Measurements from ENCODE around the gene PYGB. TPM values are rescaled to one million over a fixed set of nuclear protein-coding genes. Genes with fewer than 3 reads are reported as not detected.

Gene PYGB
- total RNA-seq, 1 experiment from 2014 or later, result 435 TPM

DNA sequence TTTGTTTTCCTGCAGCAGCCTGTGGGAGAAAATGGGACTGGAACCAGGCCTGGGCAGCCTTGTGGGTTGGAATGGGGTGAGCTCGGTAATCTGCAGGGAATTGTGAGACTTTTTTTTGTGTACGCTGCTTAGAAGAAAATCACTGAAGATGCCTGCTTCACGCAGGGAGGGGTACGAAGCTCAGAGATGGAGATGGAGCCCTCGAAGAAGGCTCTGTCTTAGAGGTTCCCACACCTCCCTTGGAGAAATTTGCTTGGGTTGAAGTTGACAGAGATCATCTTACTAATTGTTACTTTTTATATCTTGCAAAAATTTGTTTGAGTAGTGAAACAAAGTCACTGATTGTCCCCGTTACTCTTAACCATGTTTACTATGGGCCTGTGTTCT is 894 bp downstream of the PYGB start:
- H3K4me1 Mint-ChIP-seq (ENCODE audit: insufficient read depth, unreplicated experiment), result peaks cover 38% of the 10 kb centered on the region
- intact Hi-C loops (cut with micrococcal nuclease), result loop anchor here (10.0 kb wide), 1 partner anchor 184 kb away; no protein-coding TSS in a partner anchor
- peak overlapping the region; percentile 93 for H3K4me3 Mint-ChIP-seq (ENCODE audit: unreplicated experiment)
- peak overlapping the region; percentile 77 for H3K27ac Mint-ChIP-seq (ENCODE audit: low read depth, unreplicated experiment)
- H3K27me3 Mint-ChIP-seq (ENCODE audit: insufficient read depth, unreplicated experiment), result no peaks in the 10 kb centered on the region
- CTCF ChIA-PET, result interaction anchor here (0.6 to 6.5 kb wide), 12 partner anchors 11 to 254 kb away, joined by 3 to 92 read pairs (median 4); no protein-coding TSS in a partner anchor
- DNase-seq (ENCODE audit: unreplicated experiment), result no peak
- POLR2A ChIA-PET, result interaction anchor here (0.8 to 15.4 kb wide), 24 partner anchors 7 to 256 kb away, joined by 3 to 517 read pairs (median 16); partner anchors contain the start of genes ABHD12, APMAP, ENTPD6 and GINS1
- BruUV-seq (replicated peaks), result no TSS peak
- H3K36me3 Mint-ChIP-seq (ENCODE audit: insufficient read depth, unreplicated experiment), result peaks cover 42% of the 10 kb centered on the region
- TF ChIP-seq, protein P1, sequence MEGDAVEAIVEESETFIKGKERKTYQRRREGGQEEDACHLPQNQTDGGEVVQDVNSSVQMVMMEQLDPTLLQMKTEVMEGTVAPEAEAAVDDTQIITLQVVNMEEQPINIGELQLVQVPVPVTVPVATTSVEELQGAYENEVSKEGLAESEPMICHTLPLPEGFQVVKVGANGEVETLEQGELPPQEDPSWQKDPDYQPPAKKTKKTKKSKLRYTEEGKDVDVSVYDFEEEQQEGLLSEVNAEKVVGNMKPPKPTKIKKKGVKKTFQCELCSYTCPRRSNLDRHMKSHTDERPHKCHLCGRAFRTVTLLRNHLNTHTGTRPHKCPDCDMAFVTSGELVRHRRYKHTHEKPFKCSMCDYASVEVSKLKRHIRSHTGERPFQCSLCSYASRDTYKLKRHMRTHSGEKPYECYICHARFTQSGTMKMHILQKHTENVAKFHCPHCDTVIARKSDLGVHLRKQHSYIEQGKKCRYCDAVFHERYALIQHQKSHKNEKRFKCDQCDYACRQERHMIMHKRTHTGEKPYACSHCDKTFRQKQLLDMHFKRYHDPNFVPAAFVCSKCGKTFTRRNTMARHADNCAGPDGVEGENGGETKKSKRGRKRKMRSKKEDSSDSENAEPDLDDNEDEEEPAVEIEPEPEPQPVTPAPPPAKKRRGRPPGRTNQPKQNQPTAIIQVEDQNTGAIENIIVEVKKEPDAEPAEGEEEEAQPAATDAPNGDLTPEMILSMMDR (IDR thresholded peaks at IDR 0.05; ENCODE audit: unreplicated experiment), result no peak
- H3K9me3 Mint-ChIP-seq (ENCODE audit: unreplicated experiment), result no peaks in the 10 kb centered on the region

DNA sequence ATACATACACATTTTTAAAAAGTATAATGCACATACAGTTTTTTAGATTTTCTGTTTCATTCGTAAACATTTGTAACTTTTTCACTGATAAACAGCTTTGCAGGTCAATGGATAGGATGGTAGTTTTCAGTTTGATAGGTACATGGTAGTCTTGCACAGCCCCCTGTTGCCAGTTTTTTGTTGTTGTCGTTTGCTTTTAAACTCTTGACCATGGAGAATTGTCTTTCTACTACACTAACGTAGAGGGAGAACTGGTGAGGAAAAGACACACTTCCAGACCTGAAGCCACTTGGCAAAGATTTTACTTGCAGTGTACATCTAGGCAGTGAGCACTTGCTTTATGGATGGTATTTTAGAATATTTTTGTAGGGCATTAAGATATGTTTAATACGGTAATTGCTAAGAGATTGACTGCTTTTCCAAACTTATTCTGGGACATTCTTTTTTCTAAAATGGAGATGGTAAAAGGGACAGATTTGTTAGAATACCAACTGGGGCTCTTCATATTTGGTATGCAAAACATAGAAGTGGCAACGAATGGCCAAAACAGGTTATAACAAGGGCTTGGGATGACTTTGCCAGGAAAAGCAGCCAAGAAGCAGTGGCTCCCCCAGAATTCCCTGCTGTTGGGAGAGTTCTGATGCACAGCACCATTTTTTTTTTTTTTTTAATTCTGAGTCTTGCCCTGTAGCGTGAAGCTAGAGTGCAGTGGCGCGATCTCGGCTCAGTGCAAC is 1.5 kb downstream of the PYGB start:
- no peaks in the 10 kb centered on the region for H3K9me3 Mint-ChIP-seq (ENCODE audit: unreplicated experiment)
- intact Hi-C loops (cut with micrococcal nuclease), result loop anchor here (10.0 kb wide), 1 partner anchor 185 kb away; no protein-coding TSS in a partner anchor
- POLR2A ChIA-PET, result interaction anchor here (0.8 to 15.4 kb wide), 25 partner anchors 7 to 256 kb away, joined by 3 to 517 read pairs (median 16); partner anchors contain the start of genes ABHD12, APMAP, ENTPD6 and GINS1
- BruUV-seq (replicated peaks), result TSS peak; percentile 38
- H3K36me3 Mint-ChIP-seq (ENCODE audit: insufficient read depth, unreplicated experiment), result peaks cover 48% of the 10 kb centered on the region
- peak overlapping the region; percentile 77 for H3K27ac Mint-ChIP-seq (ENCODE audit: low read depth, unreplicated experiment)
- H3K27me3 Mint-ChIP-seq (ENCODE audit: insufficient read depth, unreplicated experiment), result no peaks in the 10 kb centered on the region
- TF ChIP-seq, protein P1 (IDR thresholded peaks at IDR 0.05; ENCODE audit: unreplicated experiment), result no peak
- H3K4me3 Mint-ChIP-seq (ENCODE audit: unreplicated experiment), result peak overlapping the region; percentile 93
- CTCF ChIA-PET, result interaction anchor here (0.6 to 6.5 kb wide), 16 partner anchors 12 to 256 kb away, joined by 3 to 92 read pairs (median 4); no protein-coding TSS in a partner anchor
- peak; percentile 56 for DNase-seq (ENCODE audit: unreplicated experiment)
- H3K4me1 Mint-ChIP-seq (ENCODE audit: insufficient read depth, unreplicated experiment), result peaks cover 42% of the 10 kb centered on the region

DNA sequence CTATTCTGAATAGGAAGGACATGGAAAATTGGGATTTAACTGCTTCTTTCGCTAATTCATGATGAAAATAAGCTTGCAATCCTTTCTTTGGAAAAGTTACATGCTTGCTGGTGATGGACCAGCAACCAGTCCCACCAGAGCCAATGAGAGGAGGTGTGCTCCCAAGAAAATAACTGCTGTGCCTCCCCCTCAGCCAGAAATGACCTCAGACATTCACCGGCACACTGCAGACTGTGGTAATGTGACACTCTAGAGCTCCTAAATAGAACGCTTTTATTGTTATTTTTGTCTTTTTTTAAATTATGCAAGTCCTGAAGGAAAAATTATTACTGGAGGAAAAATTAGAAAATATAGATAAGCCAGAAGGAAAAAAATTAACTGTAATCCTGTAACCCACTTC is 2.6 kb downstream of the PYGB start:
- peak; percentile 56 for DNase-seq (ENCODE audit: unreplicated experiment)
- H3K36me3 Mint-ChIP-seq (ENCODE audit: insufficient read depth, unreplicated experiment), result peaks cover 59% of the 10 kb centered on the region
- peaks cover 41% of the 10 kb centered on the region for H3K4me1 Mint-ChIP-seq (ENCODE audit: insufficient read depth, unreplicated experiment)
- H3K4me3 Mint-ChIP-seq (ENCODE audit: unreplicated experiment), result peak overlapping the region; percentile 93
- ChIA-PET POLR2A (interaction anchor here (0.7 to 15.4 kb wide), 22 partner anchors 11 to 1835 kb away, joined by 3 to 517 read pairs (median 13); partner anchors contain the start of genes ABHD12, APMAP, ENTPD6 and GINS1), CTCF (interaction anchor here (0.6 to 6.5 kb wide), 14 partner anchors 15 to 1625 kb away, joined by 3 to 92 read pairs (median 4); no protein-coding TSS in a partner anchor)
- no peaks in the 10 kb centered on the region for H3K27me3 Mint-ChIP-seq (ENCODE audit: insufficient read depth, unreplicated experiment)
- peak overlapping the region; percentile 77 for H3K27ac Mint-ChIP-seq (ENCODE audit: low read depth, unreplicated experiment)
- TF ChIP-seq, protein P1 (IDR thresholded peaks at IDR 0.05; ENCODE audit: unreplicated experiment), result no peak
- no TSS peak for BruUV-seq (replicated peaks)
- no peaks in the 10 kb centered on the region for H3K9me3 Mint-ChIP-seq (ENCODE audit: unreplicated experiment)
- intact Hi-C loops (cut with micrococcal nuclease), result loop anchor here (5.0 kb wide), 1 partner anchor 147 kb away; no protein-coding TSS in a partner anchor

DNA sequence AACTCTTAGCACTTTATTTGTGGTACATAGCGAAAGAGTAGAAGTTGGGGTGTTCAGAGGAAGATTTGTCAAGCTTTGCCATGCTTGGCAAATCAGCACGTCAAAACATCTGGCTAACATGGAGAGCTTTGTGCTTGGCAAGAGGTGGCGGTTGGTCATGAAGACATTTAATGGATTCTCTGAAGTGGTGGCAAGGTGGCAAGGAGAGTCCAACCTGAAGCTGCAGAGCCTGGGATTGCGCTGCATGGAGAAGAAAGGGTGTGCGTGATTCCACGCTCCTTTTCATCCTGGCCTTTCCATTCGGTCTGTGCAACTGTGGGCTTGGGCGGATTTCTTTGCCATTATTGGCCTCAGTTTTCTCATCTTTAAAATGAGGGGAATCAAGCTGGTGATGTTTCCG is 3.1 kb downstream of the PYGB start:
- intact Hi-C loops (cut with micrococcal nuclease), result loop anchor here (5.0 kb wide), 1 partner anchor 146 kb away; no protein-coding TSS in a partner anchor
- Mint-ChIP-seq H3K4me3 (ENCODE audit: unreplicated experiment) (peak overlapping the region; percentile 93), H3K4me1 (ENCODE audit: insufficient read depth, unreplicated experiment) (peaks cover 38% of the 10 kb centered on the region)

More for the DNA sequence above, 3.1 kb downstream of the PYGB start:
- DNase-seq (ENCODE audit: unreplicated experiment), result no peak
- peaks cover 64% of the 10 kb centered on the region for H3K36me3 Mint-ChIP-seq (ENCODE audit: insufficient read depth, unreplicated experiment)
- TF ChIP-seq, protein P1 (IDR thresholded peaks at IDR 0.05; ENCODE audit: unreplicated experiment), result no peak
- no peaks in the 10 kb centered on the region for H3K27me3 Mint-ChIP-seq (ENCODE audit: insufficient read depth, unreplicated experiment)
- CTCF ChIA-PET, result interaction anchor here (0.6 to 6.5 kb wide), 18 partner anchors 8 to 1625 kb away, joined by 3 to 92 read pairs (median 5); no protein-coding TSS in a partner anchor
- H3K9me3 Mint-ChIP-seq (ENCODE audit: unreplicated experiment), result no peaks in the 10 kb centered on the region
- no TSS peak for BruUV-seq (replicated peaks)
- POLR2A ChIA-PET, result interaction anchor here (0.7 to 15.4 kb wide), 25 partner anchors 8 to 1835 kb away, joined by 3 to 517 read pairs (median 7); partner anchors contain the start of genes ABHD12, ACSS1, APMAP and ENTPD6
- H3K27ac Mint-ChIP-seq (ENCODE audit: low read depth, unreplicated experiment), result peak overlapping the region; percentile 77

Data from MCF 10A (cell line).